ENCODE data around the gene ROPN1L. TPM values are rescaled to one million over a fixed set of nuclear protein-coding genes. Genes with fewer than 3 reads are reported as not detected.
A peak's percentile ranks its signal among the peaks of the same experiment; 100 is the strongest.

ROPN1L gene
- total and polyA plus RNA-seq, 2 of the 8 experiments (the other 6 are each of a cell fraction or from before 2014, with no cell fraction given), result 0.24 to 0.73 TPM

GRCh38 chr5:10420932-10421331 is 20.7 kb upstream of the ROPN1L start:
- peaks cover 9 to 54% (median 32%) of the 10 kb centered on the region in 4 experiments for H3K36me3 ChIP-seq (ENCODE audit: control insufficient read depth in 2 of 4, insufficient read depth in 4 of 4, low read length in 3 of 4)
- H3K9me3 ChIP-seq (ENCODE audit: insufficient read depth in 2 of 2, low read depth in 1 of 2, low read length in 1 of 2), result no peaks in the 10 kb centered on the region
- no peak overlapping the region for H3K14ac ChIP-seq (ENCODE audit: insufficient read length)
- H4K5ac ChIP-seq (ENCODE audit: insufficient read length, low read depth, low read length), result no peak overlapping the region
- no peak overlapping the region for H3K4ac ChIP-seq (replicated peaks; ENCODE audit: insufficient read length, low read depth, low read length)
- H2BK12ac ChIP-seq (ENCODE audit: low read depth, low read length), result no peak overlapping the region
- no peaks in the 10 kb centered on the region for H3K27me3 ChIP-seq (replicated peaks in 1 of 4; ENCODE audit: control insufficient read depth in 3 of 4, extremely low read depth in 1 of 4, insufficient read depth in 3 of 4, low read length in 3 of 4)
- no peak overlapping the region for H3K18ac ChIP-seq (ENCODE audit: extremely low read depth, low read length)
- no peak overlapping the region for H2AFZ ChIP-seq (ENCODE audit: low read length)
- no peak for FAIRE-seq
- no peak overlapping the region for H2BK20ac ChIP-seq (ENCODE audit: low read length)
- no peak overlapping the region for H3K9ac ChIP-seq (replicated peaks in 1 of 4; ENCODE audit: extremely low read depth in 1 of 4, low read depth in 3 of 4, low read length in 3 of 4)
- no peak overlapping the region for H2BK5ac ChIP-seq (ENCODE audit: low read depth, low read length)
- H2AK5ac ChIP-seq (ENCODE audit: low read depth, low read length), result no peak overlapping the region
- DNase-seq (ENCODE audit: low read depth in 1 of 2, low spot score in 2 of 2), result no peak
- ChIA-PET POLR2A (ENCODE audit: partially characterized antibody) (interaction anchor here (2.6 kb wide), 1 partner anchor 156 kb away, joined by 7 read pairs; no protein-coding TSS in a partner anchor), CTCF (ENCODE audit: partially characterized antibody) (interaction anchor here (1.8 to 5.0 kb wide), 3 partner anchors 9 to 63 kb away, joined by 5 to 30 read pairs (median 6); no protein-coding TSS in a partner anchor)
- no peak overlapping the region for H2BK15ac ChIP-seq (ENCODE audit: low read length)
- H3K79me2 ChIP-seq (ENCODE audit: control insufficient read depth in 1 of 2, insufficient read depth in 2 of 2, low read length in 2 of 2), result no peaks in the 10 kb centered on the region
- no peak overlapping the region for H3K4me2 ChIP-seq (ENCODE audit: insufficient read depth in 1 of 2, low read depth in 2 of 2, low read length in 2 of 2)
- H3K23ac ChIP-seq (ENCODE audit: insufficient read length), result no peak overlapping the region
- TF ChIP-seq CBX8 (IDR thresholded peaks at IDR 0.05; ENCODE audit: borderline replicate concordance, low read depth, low read length), result no peak
- peak; percentile 61; the same call in 1 of the 2 replicates for TF ChIP-seq BACH1 (IDR thresholded peaks at IDR 0.05; ENCODE audit: low read length)
- H3K79me1 ChIP-seq (ENCODE audit: low read depth, low read length), result no peaks in the 10 kb centered on the region
- H3K56ac ChIP-seq (replicated peaks; ENCODE audit: insufficient read length, low read depth, low read length), result no peak overlapping the region
- no peak overlapping the region for H2BK120ac ChIP-seq (replicated peaks; ENCODE audit: low read depth, low read length)
- no peak overlapping the region for H3K27ac ChIP-seq (ENCODE audit: low read depth, low read length)
- peaks cover 0 to 2% (median 0%) of the 10 kb centered on the region in 4 experiments; a peak in 1 of 7 replicates for H3K4me1 ChIP-seq (replicated peaks in 1 of 4; ENCODE audit: control insufficient read depth in 3 of 4, insufficient read depth in 4 of 4, low read length in 3 of 4)
- H3K4me3 ChIP-seq (ENCODE audit: extremely low read depth in 1 of 4, insufficient read depth in 2 of 4, low read depth in 3 of 4, low read length in 4 of 4), result no peak overlapping the region
- H4K8ac ChIP-seq (ENCODE audit: extremely low read depth, insufficient read depth, low read length), result no peak overlapping the region
- H4K91ac ChIP-seq (replicated peaks; ENCODE audit: insufficient read length, low read length), result no peak overlapping the region
- peaks cover 0 to 2% of the 10 kb centered on the region in 2 experiments for H4K20me1 ChIP-seq (replicated peaks in 1 of 2; ENCODE audit: control insufficient read depth in 1 of 2, insufficient read depth in 2 of 2, low read length in 2 of 2)
- H3K23me2 ChIP-seq (ENCODE audit: low read depth, low read length), result no peaks in the 10 kb centered on the region

Data from H1 (cell line).